ENCODE results near the gene FLNC.

DNA sequence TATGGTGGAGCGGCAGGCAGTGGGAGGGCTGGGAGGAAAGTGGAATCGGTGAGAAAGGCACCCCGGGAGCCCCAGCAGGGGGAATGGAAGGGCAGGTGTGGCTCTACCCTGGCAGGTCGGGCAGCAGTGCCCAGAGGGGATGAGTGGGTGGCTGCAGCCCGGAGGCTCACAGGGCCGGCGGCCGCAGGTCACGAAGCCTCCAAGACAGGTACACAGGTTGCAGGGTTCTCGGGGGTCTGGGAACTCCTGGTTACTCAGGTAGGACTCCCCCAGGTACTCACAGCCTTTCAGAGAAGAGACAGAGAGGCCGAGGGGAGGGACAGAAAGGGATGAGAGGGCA lies 58.5 kb downstream of the FLNC start:
- TF ChIP-seq CTCF (conservative IDR thresholded peaks at IDR 0.05; ENCODE audit: low read length), result no peak
- no peak for TF ChIP-seq EZH2phosphoT487 (IDR thresholded peaks at IDR 0.05; ENCODE audit: borderline replicate concordance)
